ENCODE data around the gene TBL1XR1.

GRCh38 chr3:177051411-177051810 lies 145.9 kb downstream of the TBL1XR1 start:
- TF ChIP-seq SRF (IDR thresholded peaks at IDR 0.05; ENCODE audit: low read depth), result no peak
- no peak for TF ChIP-seq POLR2A (IDR thresholded peaks at IDR 0.05; ENCODE audit: borderline replicate concordance, extremely low read depth, insufficient read depth, insufficient read length)
- TF ChIP-seq CTCF (IDR thresholded peaks at IDR 0.05 in 2 of 3, conservative IDR thresholded peaks at IDR 0.05 in 1 of 3; ENCODE audit: borderline replicate concordance in 1 of 3, insufficient read depth in 1 of 3, low read depth in 2 of 3, low read length in 2 of 3), result no peak
- TF ChIP-seq YY1 (IDR thresholded peaks at IDR 0.05; ENCODE audit: extremely low read depth, insufficient replicate concordance, low read depth, low read length), result no peak
- TF ChIP-seq EZH2phosphoT487 (IDR thresholded peaks at IDR 0.05; ENCODE audit: borderline replicate concordance), result no peak
- TF ChIP-seq EZH2 (IDR thresholded peaks at IDR 0.05), result no peak

All from HCT116 (cell line).